ENCODE measurements around the gene UBA1.

DNA sequence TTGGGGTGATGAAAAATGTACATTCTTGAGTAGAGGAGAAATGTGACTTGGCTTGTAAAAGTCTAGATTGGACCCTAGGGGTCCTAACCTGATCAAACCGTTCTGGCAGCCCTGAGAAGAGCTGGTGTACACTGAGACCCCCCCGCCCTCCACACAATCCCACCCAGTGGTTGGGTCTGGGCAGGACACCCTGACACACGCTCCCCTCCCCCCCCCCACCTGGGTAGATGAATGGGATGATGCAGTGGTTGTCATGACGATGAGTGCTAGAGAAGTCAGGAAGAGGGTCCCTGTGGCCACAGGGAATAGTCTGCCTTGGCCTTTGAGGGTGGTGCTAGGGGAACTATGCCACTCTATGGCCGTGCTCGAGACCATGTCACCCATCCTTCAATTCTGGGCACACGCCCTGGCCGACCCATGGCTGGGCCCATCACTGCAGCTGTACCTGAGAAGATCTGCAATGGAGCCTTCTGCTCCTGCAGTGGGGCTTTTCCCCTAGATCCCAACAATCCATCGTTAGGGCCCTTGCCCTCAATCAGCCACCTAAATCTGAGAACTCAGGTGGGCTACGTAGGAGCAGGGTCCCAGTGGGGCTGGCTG, 29.2 kb downstream of the UBA1 start:
- TF ChIP-seq POLR2A (IDR thresholded peaks at IDR 0.05): no peak
- TF ChIP-seq, protein P1, sequence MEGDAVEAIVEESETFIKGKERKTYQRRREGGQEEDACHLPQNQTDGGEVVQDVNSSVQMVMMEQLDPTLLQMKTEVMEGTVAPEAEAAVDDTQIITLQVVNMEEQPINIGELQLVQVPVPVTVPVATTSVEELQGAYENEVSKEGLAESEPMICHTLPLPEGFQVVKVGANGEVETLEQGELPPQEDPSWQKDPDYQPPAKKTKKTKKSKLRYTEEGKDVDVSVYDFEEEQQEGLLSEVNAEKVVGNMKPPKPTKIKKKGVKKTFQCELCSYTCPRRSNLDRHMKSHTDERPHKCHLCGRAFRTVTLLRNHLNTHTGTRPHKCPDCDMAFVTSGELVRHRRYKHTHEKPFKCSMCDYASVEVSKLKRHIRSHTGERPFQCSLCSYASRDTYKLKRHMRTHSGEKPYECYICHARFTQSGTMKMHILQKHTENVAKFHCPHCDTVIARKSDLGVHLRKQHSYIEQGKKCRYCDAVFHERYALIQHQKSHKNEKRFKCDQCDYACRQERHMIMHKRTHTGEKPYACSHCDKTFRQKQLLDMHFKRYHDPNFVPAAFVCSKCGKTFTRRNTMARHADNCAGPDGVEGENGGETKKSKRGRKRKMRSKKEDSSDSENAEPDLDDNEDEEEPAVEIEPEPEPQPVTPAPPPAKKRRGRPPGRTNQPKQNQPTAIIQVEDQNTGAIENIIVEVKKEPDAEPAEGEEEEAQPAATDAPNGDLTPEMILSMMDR (IDR thresholded peaks at IDR 0.05): no peak

All from uterus (tissue), 2 donors.